ENCODE data around the gene RXRA. TPM values are rescaled to one million over a fixed set of nuclear protein-coding genes. Genes with fewer than 3 reads are reported as not detected.

RXRA gene
- total RNA-seq, 2 donors from 2014 or later = 34.5 to 50.8 TPM

DNA sequence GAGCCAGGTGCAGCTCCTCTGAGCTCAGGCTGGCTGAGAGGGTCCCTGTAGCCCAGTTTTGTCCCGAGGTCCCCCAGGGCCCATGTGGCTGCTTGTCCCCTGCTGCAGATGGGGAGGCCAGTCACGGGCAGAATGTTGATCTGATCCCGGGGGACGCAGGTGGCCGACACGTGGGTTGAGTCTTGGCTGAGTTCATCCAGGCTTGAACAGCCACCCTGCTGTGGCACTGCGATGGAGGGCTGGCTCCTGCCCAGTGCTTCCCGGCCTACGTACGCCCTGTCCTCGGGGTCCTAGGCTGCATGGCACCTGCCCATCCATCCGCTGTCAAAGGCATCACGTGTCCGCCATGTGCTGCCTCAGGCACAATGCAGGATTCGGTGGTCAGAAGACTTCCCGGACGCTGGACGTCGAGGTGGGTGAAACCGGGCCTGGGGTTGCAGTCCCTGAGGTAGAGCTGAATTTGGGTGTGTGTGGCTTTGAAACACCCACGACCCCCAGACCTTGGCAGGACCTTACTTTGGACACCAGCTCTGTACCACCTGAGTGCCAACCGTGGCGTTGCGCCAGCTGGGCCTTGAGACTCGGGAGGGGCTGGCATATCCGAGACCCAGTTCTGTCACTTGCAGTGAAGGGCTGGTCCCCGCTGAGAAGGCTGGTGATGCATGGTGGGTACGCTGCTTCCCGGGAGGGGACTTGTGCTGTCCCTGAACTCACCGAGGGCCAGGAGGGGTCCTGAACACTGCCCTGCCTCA lies 22.3 kb downstream of the RXRA start:
- Histone ChIP-seq H3K4me1 (peaks cover 0 to 100% of the 10 kb centered on the region in 2 donors), H3K4me3 (no peak overlapping the region), H3K36me3 (no peaks in the 10 kb centered on the region), H3K27me3 (no peaks in the 10 kb centered on the region), H3K27ac (no peak overlapping the region), H3K9me3 (no peaks in the 10 kb centered on the region)
- DNase-seq (ENCODE audit: low spot score) = no peak
- TF ChIP-seq, protein P1, sequence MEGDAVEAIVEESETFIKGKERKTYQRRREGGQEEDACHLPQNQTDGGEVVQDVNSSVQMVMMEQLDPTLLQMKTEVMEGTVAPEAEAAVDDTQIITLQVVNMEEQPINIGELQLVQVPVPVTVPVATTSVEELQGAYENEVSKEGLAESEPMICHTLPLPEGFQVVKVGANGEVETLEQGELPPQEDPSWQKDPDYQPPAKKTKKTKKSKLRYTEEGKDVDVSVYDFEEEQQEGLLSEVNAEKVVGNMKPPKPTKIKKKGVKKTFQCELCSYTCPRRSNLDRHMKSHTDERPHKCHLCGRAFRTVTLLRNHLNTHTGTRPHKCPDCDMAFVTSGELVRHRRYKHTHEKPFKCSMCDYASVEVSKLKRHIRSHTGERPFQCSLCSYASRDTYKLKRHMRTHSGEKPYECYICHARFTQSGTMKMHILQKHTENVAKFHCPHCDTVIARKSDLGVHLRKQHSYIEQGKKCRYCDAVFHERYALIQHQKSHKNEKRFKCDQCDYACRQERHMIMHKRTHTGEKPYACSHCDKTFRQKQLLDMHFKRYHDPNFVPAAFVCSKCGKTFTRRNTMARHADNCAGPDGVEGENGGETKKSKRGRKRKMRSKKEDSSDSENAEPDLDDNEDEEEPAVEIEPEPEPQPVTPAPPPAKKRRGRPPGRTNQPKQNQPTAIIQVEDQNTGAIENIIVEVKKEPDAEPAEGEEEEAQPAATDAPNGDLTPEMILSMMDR (IDR thresholded peaks at IDR 0.05) = no peak

DNA sequence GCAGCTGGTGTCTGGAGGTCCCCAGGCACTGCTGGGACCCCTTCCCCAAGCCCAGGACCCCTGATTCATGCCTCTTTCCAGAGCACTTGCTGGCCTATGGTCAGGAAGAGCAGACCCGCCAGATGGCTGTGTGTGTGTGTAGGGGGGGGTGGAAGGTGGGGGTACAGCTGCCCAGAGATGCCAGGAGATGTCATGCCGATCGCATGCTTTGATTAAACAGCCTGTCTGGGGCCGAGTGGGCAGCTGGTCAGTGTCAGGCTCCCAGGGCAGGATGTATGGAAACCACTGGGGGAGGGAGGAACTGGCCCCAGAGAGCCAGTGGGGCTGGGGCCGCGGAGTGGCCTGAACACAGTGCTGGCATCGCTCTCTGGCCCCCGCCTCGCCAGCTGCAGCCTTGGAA lies 23.7 kb downstream of the RXRA start:
- TF ChIP-seq, protein P1 (IDR thresholded peaks at IDR 0.05) = no peak
- Histone ChIP-seq H3K27ac (no peak overlapping the region), H3K27me3 (no peaks in the 10 kb centered on the region), H3K9me3 (no peaks in the 10 kb centered on the region), H3K4me1 (peaks cover 0 to 100% of the 10 kb centered on the region in 2 donors), H3K36me3 (no peaks in the 10 kb centered on the region), H3K4me3 (no peak overlapping the region)
- no peak for DNase-seq (ENCODE audit: low spot score)

DNA sequence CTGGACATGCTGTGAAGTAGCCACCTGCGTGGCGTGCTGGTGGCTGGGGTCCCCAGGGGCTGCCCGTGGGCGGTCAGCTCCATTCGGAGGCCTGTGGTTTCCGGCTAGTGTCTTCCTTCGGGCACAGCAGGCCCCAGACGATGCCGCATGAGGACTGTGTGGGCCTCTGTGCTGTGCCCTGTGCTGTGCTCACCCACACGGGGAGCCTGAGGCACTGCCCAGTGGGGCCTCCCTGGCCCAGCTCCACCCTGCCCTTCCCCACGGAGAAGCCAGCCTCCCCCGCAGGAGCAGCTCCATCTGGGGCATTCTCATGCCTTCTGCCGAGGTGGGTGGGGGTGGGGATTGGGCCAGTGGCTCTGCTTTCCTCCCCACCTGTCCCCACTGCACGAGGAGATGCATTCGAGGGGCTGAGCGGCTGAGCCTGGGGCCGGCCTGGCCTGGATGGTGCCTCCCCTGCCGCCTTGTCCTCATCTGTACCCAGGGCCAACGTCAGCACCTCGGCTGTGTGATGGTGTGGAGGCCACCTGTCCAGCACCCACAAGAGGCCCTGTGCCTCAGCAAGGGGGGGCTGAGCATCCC lies 24.2 kb downstream of the RXRA start:
- H3K9me3 ChIP-seq = no peaks in the 10 kb centered on the region
- H3K4me1 ChIP-seq = peaks cover 0 to 100% of the 10 kb centered on the region in 2 donors
- no peak for DNase-seq (ENCODE audit: low spot score)
- no peak overlapping the region for H3K4me3 ChIP-seq
- H3K27me3 ChIP-seq = no peaks in the 10 kb centered on the region
- TF ChIP-seq, protein P1 (IDR thresholded peaks at IDR 0.05) = no peak
- H3K36me3 ChIP-seq = no peaks in the 10 kb centered on the region
- H3K27ac ChIP-seq = no peak overlapping the region

DNA sequence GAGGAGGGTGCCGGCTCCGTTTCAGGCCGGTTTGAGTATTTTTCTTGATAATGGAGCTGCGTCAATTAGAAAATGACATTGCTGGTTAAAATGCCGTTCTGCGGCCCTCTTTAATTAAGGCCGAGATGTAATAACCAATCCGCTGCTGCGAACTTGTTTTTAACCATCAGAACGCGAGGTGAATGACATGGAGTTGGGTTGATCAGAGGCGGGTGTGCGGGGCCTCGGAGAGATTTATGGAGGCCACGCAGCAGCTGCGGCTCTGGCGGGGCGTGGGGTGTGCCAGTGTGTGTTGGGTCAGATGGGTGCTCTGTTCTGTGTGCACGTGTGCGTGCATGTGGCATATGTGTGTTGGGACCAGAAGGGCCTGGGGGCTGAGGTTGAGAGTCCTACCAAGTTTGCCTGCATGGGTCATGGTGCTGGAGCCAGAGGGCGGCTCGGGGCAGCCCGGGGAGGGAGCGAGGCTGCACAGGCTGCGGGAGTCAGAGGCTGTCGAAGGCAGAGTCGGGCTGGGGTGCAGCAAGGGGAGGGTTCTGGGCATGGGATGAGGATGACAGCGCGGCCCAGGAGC lies 25.4 kb downstream of the RXRA start:
- TF ChIP-seq, protein P1 (IDR thresholded peaks at IDR 0.05) = no peak
- H3K27ac ChIP-seq = no peak overlapping the region
- no peaks in the 10 kb centered on the region for H3K27me3 ChIP-seq
- H3K9me3 ChIP-seq = no peaks in the 10 kb centered on the region
- no peak for DNase-seq (ENCODE audit: low spot score)
- H3K4me1 ChIP-seq = peaks cover 0 to 100% of the 10 kb centered on the region in 2 donors
- no peaks in the 10 kb centered on the region for H3K36me3 ChIP-seq
- H3K4me3 ChIP-seq = no peak overlapping the region

DNA sequence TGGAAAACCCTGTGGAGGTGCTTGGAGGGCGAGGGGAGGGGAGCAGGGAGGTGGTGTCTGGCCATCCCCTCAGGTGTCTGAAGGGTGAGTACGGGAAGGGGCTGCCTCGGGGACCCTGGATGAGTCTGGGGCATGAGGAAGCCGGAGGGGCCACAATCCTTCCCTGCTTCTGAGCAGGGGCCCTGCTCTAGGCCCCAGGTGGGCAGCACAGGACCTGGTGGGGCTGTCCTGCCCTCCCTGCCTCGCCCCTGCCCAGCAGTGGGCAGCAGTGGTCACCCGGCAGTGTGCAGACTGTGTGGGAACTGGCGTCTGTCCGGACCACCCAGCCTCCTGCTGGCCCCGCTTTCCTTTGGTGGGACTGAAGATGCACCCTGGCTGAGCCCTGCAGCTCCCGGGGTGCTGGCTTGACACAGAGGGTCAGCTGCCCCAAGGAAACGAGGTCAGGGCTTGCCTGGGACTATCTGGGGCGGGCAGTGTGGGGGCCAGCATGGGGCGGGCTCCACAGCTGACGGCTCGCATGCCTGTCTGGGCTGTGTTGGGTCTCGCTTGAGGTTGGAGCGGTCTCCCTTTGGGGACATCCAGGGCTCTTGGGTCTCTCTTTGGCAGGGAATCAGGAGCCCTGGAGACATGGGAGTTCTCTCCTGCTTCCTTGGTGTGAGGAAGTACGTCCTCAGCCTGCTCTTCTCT lies 26.1 kb downstream of the RXRA start:
- H3K27ac ChIP-seq = peak overlapping the region in 1 of 2 donors; percentile 30
- H3K4me3 ChIP-seq = no peak overlapping the region

More for the DNA sequence above, 26.1 kb downstream of the RXRA start:
- H3K36me3 ChIP-seq = no peaks in the 10 kb centered on the region
- H3K4me1 ChIP-seq = peaks cover 0 to 100% of the 10 kb centered on the region in 2 donors
- no peaks in the 10 kb centered on the region for H3K9me3 ChIP-seq
- DNase-seq (ENCODE audit: low spot score) = no peak
- no peaks in the 10 kb centered on the region for H3K27me3 ChIP-seq
- TF ChIP-seq, protein P1 (IDR thresholded peaks at IDR 0.05) = no peak

Data from right atrium auricular region (tissue), 2 donors.